Esophagus squamous epithelium (tissue), 4 donors: Measurements from ENCODE around the gene FYTTD1.

Source experiments
- CTCF ChIP-seq, 6 experiments: fragments of 450-650 bp in 4 of 6; fragments of 200-600 bp in 2 of 6; sonication (generic) in 2 of 6; IDR thresholded peaks; one replicate each; pipeline ENCODE4 v1.5.1; 2016 to 2019; ENCODE audit warnings: antibody characterized with exemption in 6 of 6, mild to moderate bottlenecking in 4 of 6, moderate library complexity in 4 of 6
- POLR2A ChIP-seq, 4 donors: fragments of 450-650 bp; IDR thresholded peaks; one replicate each; pipeline ENCODE4 v1.6.1; 2017; ENCODE audit warnings: antibody characterized with exemption in 4 of 4, mild to moderate bottlenecking in 4 of 4, moderate library complexity in 3 of 4

GRCh38 chr3:197736010-197736490 is 13.6 kb upstream of the FYTTD1 start:
- no peak for TF ChIP-seq CTCF (IDR thresholded peaks at IDR 0.05)
- no peak for TF ChIP-seq POLR2A (IDR thresholded peaks at IDR 0.05)
